SU-DHL-6 (cell line): Measurements from ENCODE around the gene BTBD16.

Experiments
- CTCF ChIP-seq: fragments of 200-600 bp; sonication (generic); IDR thresholded peaks from one replicate; pipeline ENCODE4 v1.5.1; 2017; ENCODE audit warnings: antibody characterized with exemption, mild to moderate bottlenecking, low read length, moderate library complexity; ENCODE audit not compliant: insufficient read depth, poor library complexity, severe bottlenecking
- EZH2phosphoT487 ChIP-seq: fragments of 200-600 bp; sonication (generic), shearing (Covaris generic); conservative IDR thresholded peaks from 2 replicates; pipeline ENCODE4 v1.6.1; 2018; ENCODE audit warnings: mild to moderate bottlenecking, antibody characterized with exemption, low read length, moderate library complexity, mixed read lengths

GRCh38 chr10:122301811-122302115, 30.7 kb downstream of the BTBD16 start:
- TF ChIP-seq CTCF: no peak
- TF ChIP-seq EZH2phosphoT487: no peak
